Measurements from ENCODE around the gene TUBG1.
A peak's percentile ranks its signal among the peaks of the same experiment; 100 is the strongest.
"Not testable (repeated sequence)": the region's sequence is repeated elsewhere in the genome, so short reads cannot be mapped to it uniquely, and the experiment has no call there.

TUBG1 gene

GRCh38 chr17:42627032-42627764 is 17.7 kb downstream of the TUBG1 start:
- not testable (repeated sequence) for DNase-seq

DNA sequence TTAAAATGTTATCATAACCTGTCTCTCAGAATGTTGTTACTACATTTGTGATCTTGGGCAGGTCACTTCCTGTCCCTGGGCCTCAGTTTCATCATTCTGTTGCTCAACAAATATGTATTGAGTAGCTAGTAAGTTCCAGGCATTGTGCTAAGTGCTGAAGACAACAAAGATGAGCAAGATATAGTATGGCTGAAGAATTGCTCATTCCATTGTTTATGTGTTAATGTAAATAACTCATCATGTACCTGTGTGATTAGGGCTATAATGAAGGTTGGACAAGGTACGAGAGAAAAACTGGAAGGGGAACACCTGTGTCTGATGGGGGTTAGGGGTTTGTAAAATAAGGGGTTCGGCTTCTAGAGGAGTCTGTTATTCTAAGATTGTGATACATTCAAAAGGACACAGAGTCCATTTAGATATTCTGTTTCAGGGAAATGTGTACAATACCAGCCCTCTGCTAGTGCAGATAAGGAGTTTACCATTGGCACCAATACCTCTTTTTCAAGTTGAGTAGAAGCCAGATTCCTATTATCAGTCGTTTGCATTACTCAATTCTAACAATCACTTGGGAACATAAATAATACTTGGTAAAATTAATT is 20.0 kb downstream of the TUBG1 start:
- no peak for DNase-seq

DNA sequence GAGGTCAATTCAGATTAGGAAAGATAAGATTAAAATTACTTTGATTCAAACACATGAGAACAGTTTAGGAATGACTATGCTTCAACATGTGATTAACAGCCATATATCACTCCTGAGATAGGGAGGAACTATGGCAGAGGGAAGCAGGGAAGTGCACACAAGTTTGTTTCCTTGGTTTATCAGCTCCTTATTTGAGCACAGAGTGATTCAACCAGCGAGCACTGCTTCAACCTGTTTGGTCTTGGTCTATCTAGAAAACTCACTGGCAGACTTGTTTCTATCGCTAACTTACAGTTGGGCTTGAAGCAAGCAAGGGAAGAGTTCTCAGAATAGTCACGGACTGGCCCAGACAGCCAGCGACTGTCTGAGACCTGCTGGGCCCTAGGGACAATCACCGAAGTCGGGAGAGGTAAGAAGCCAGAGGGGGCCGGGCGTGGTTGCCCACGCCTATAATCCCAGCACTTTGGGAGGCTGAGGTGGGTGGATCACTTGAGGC is 23.5 kb downstream of the TUBG1 start:
- no peak for DNase-seq

- DNase-seq, result no peak
These were observed 30.1 kb downstream of the TUBG1 start for GRCh38 chr17:42639525-42640113.

- no peak for DNase-seq
These were observed 30.6 kb downstream of the TUBG1 start for GRCh38 chr17:42640121-42640520.

GRCh38 chr17:42642336-42642735 is 32.9 kb downstream of the TUBG1 start:
- no peak for DNase-seq

GRCh38 chr17:42647778-42648177 is 38.3 kb downstream of the TUBG1 start:
- no peak for DNase-seq

- no peak for DNase-seq
These were observed 41.9 kb downstream of the TUBG1 start for GRCh38 chr17:42651392-42651791.

GRCh38 chr17:42653179-42654124 is 44.0 kb downstream of the TUBG1 start:
- DNase-seq, result no peak

- DNase-seq, result no peak
These were observed 46.0 kb downstream of the TUBG1 start for GRCh38 chr17:42655528-42655927.

DNA sequence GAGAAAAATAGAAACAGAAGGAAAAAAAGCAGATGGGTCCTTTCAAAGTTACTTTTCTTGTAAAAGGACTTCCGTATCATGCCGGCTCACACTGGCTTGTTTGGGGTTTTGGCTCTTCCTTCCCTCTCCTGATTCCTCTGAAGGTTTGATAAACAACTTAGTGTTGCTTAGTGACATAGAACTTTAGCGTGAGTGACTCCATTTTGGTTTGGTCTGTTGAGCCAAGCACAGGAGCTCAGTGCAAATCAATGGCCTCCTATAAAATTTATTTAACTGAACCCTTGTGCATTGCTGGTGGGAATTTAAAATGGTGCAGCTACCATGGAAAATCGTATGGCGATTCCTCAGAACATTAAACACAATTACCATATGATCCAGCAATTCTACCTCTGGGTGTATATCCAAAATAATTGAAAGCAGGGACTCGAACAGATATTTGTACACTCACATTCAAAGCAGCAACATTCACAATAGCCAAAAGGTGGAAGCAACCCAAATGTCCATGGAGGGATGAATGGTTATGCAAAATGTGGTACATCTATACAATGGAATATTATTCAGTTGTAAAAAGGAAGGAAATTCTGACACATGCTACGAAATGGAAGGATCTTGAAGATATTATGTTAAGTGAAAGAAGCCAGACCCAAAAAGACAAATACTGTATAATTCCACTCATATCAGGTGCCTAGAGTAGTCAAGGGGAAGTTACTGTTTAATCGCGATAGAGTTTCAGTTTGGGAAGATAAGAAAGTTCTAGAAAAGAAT is 48.5 kb downstream of the TUBG1 start:
- DNase-seq, result no peak

DNA sequence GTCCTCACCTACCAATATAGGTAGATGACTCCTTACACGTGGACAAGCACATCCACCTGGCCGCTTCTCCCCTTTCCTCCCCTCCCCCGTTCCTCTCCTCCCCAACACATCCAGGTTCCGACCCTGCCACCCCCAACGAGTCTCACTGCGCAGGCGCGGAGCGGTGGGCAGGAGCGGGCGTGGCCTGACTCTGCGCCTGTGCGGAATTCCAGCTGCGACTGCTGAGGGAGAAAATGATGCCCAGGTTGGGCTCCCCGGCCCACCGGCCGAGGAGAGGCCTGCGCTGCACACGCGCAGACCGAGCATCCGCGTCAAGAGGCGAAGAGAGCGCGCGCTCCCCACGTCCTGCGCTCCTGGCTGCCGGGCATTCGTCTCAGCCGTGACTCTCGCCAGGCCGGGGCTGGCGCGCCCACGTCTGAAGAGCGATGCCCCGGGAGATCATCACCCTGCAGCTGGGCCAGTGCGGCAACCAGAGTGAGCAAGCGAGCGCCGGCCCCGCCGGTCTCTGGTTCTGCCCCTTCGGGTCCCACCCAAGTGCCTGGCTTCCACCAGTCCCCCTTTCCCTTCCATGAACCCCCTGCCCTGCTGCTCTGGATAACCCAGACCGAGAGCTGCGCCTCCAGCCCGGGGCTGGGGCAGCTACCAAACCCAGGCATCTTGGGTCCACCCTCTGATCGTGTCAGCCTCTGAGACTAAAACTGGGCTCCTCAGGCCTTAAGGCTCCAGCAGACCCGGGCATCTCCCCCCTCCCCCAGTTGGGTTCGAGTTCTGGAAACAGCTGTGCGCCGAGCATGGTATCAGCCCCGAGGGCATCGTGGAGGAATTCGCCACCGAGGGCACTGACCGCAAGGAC is 49.8 kb downstream of the TUBG1 start, which contains the start of gene TUBG2:
TSS of gene TUBG2 (plus strand) at position 206 of the 853 bp plus-strand sequence. CDS start at position 426, 220 bp downstream.
- peak; percentile 92 for DNase-seq

GRCh38 chr17:42659932-42660274 is 50.4 kb downstream of the TUBG1 start:
- not testable (repeated sequence) for DNase-seq

GRCh38 chr17:42660692-42661345 is 51.3 kb downstream of the TUBG1 start:
- DNase-seq, result no peak

All from NCI-H2107 (cell line).